Neuron (in vitro differentiated cells): ENCODE data around the gene GPR26.

Experiments
- H2AFZ ChIP-seq: one replicate; pipeline ENCODE4 v1.6.1; 2013; ENCODE audit warnings: low read depth, mild to moderate bottlenecking, inconsistent platforms, low read length, moderate library complexity
- H3K27me3 ChIP-seq: one replicate; pipeline ENCODE4 v1.6.1; 2013; ENCODE audit warnings: low read length; ENCODE audit not compliant: insufficient read depth
- H3K36me3 ChIP-seq: one replicate; pipeline ENCODE4 v1.6.1; 2013; ENCODE audit warnings: low read length; ENCODE audit not compliant: insufficient read depth
- H3K4me1 ChIP-seq: one replicate; pipeline ENCODE4 v1.6.1; 2013; ENCODE audit warnings: low read length; ENCODE audit not compliant: insufficient read depth
- H3K4me3 ChIP-seq: 2 replicates; pipeline ENCODE4 v1.5.1; 2013; ENCODE audit warnings: mild to moderate bottlenecking, low read length, moderate library complexity
- H3K9me3 ChIP-seq: one replicate; pipeline ENCODE4 v1.6.1; 2013; ENCODE audit warnings: low read length

The GPR26 gene, protein sequence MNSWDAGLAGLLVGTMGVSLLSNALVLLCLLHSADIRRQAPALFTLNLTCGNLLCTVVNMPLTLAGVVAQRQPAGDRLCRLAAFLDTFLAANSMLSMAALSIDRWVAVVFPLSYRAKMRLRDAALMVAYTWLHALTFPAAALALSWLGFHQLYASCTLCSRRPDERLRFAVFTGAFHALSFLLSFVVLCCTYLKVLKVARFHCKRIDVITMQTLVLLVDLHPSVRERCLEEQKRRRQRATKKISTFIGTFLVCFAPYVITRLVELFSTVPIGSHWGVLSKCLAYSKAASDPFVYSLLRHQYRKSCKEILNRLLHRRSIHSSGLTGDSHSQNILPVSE

DNA sequence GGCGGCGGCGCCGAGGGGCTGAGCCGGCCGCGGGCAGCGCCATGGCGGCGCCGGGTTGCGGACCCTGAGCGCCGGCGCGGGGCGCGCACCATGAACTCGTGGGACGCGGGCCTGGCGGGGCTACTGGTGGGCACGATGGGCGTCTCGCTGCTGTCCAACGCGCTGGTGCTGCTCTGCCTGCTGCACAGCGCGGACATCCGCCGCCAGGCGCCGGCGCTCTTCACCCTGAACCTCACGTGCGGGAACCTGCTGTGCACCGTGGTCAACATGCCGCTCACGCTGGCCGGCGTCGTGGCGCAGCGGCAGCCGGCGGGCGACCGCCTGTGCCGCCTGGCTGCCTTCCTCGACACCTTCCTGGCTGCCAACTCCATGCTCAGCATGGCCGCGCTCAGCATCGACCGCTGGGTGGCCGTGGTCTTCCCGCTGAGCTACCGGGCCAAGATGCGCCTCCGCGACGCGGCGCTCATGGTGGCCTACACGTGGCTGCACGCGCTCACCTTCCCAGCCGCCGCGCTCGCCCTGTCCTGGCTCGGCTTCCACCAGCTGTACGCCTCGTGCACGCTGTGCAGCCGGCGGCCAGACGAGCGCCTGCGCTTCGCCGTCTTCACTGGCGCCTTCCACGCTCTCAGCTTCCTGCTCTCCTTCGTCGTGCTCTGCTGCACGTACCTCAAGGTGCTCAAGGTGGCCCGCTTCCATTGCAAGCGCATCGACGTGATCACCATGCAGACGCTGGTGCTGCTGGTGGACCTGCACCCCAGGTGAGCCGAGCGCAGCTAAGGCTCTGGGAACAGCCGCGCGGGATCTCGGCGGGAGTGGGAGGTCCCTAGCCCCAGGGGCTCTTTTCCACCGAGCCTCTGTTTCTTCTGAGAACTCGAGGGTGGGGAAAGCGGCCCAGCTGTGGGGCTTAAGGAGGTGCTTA lies at the start of gene GPR26:
Gene GPR26, plus strand, starts transcription at position 38 of the 919 bp plus-strand sequence. Its CDS starts 53 bp downstream, at position 91.
- Histone ChIP-seq H3K4me3 (no peak within 1 kb of the TSS), H3K9me3 (no peaks in the 10 kb centered on the region), H3K36me3 (no peaks in the 10 kb centered on the region), H2AFZ (no peak within 1 kb of the TSS), H3K4me1 (no peaks in the 10 kb centered on the region), H3K27me3 (peaks cover 57% of the 10 kb centered on the region)

- Histone ChIP-seq H3K4me3 (no peak overlapping the region), H2AFZ (no peak overlapping the region), H3K36me3 (no peaks in the 10 kb centered on the region), H3K4me1 (no peaks in the 10 kb centered on the region), H3K27me3 (no peaks in the 10 kb centered on the region), H3K9me3 (no peaks in the 10 kb centered on the region)
Measured at GRCh38 chr10:123618224-123618623, 47.9 kb upstream of the GPR26 start.

DNA sequence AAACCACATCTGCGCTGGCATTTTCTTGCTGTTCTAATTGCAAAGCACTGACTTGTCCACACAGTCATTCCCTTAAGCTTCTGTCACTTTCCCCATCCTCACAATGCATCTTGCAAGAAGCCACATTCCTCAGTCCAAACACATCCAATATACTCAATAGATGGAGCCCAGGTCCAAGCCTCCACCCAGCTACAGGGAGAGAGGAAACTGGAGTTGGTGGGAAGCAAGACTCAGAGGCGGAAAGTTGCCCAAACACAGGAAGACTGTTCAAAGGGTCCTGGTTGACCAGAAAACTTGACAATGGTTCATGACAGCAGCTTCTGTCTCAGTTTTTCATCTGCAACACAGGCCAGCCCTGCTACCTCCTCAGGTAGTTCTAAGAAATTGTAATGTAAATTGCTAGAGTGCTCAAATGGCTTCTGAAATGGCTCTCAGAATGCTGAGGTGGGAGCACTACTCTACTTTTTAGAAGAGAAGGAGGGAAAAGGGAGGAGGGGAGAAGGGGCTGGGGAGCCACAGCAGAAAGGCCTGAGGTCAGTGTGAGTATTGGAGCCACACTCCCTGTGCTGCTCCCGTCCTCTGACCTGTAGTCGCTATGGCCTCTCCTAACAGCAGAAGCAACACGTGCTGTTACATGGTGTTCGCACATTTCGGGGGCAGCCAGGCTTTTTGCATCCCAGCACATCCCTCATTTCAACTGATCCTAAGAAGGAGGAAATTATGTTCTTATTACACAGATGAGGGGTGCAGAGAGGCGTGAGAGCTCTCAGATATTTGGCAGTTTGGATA lies 46.9 kb upstream of the GPR26 start:
- Histone ChIP-seq H3K4me1 (no peaks in the 10 kb centered on the region), H3K9me3 (no peaks in the 10 kb centered on the region), H3K36me3 (no peaks in the 10 kb centered on the region), H3K4me3 (no peak overlapping the region), H3K27me3 (no peaks in the 10 kb centered on the region), H2AFZ (no peak overlapping the region)

- H2AFZ ChIP-seq, result no peak overlapping the region
- no peaks in the 10 kb centered on the region for H3K36me3 ChIP-seq
- H3K4me1 ChIP-seq, result no peaks in the 10 kb centered on the region
- H3K9me3 ChIP-seq, result no peaks in the 10 kb centered on the region
- no peaks in the 10 kb centered on the region for H3K27me3 ChIP-seq
- no peak overlapping the region for H3K4me3 ChIP-seq
Measured at GRCh38 chr10:123620621-123621020, 45.5 kb upstream of the GPR26 start.

- Histone ChIP-seq H3K36me3 (no peaks in the 10 kb centered on the region), H3K27me3 (no peaks in the 10 kb centered on the region), H2AFZ (no peak overlapping the region), H3K9me3 (no peaks in the 10 kb centered on the region), H3K4me3 (no peak overlapping the region), H3K4me1 (no peaks in the 10 kb centered on the region)
Measured at GRCh38 chr10:123621492-123621891, 44.7 kb upstream of the GPR26 start.

DNA sequence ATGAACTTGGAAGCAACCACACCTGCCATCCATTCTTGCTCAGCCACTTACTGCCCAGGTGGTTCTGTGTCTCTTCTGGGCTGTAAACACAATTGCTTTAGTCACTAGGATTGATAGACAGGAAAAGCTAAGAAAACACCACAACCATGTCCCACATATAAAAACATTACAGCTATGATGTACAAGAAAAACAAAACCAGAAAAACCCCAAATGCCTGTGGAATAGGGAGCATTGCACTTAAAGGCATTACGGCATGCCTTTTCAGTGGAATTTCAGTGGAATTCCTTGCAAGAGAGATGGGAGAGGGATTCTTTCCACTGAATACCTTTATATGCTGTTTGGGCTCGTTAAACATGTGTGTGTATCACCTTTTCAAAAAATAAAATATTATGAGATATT lies 44.2 kb upstream of the GPR26 start:
- H3K9me3 ChIP-seq, result no peaks in the 10 kb centered on the region
- no peak overlapping the region for H3K4me3 ChIP-seq
- H3K4me1 ChIP-seq, result no peaks in the 10 kb centered on the region
- H3K36me3 ChIP-seq, result no peaks in the 10 kb centered on the region
- H2AFZ ChIP-seq, result no peak overlapping the region
- no peaks in the 10 kb centered on the region for H3K27me3 ChIP-seq

DNA sequence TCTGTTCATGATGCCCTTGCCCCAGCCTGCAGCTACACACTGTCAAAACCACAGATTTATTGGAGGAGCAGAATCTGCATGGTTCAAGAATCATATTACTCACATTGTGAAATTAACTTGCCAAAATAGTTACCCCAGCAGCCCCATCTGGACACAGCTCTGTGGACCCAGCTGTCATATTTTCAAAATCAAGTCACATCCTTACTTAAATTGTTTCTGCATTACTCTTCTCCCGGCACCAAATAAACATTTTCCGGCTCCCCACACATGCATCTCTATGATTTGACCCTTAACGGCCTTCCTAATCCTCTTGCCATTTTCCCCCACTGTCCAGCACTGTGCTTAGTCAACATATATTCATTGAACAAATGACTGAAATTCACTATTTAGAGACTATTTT lies 43.8 kb upstream of the GPR26 start:
- no peaks in the 10 kb centered on the region for H3K27me3 ChIP-seq
- no peak overlapping the region for H2AFZ ChIP-seq
- no peaks in the 10 kb centered on the region for H3K4me1 ChIP-seq
- H3K9me3 ChIP-seq, result no peaks in the 10 kb centered on the region
- H3K36me3 ChIP-seq, result no peaks in the 10 kb centered on the region
- no peak overlapping the region for H3K4me3 ChIP-seq

DNA sequence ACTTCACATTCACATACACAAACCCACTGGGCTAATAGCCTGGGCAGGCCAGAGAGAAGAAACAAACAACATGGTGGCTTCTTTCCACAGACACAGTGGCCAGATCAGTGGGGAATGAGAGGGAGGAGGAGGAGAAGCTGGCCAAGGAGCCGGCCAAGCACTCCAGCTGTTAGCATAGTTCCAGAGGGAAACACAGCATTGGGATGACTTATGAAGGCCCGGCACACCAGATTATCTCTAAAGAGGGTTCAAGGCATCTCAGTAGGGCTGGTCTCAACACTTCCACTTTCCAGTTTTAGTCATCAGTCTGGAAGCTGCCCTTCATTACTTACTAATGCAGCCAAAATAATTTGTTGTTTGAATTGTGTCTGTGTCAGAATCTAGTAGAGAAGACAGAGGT lies 42.1 kb upstream of the GPR26 start:
- Histone ChIP-seq H2AFZ (no peak overlapping the region), H3K4me3 (no peak overlapping the region), H3K9me3 (no peaks in the 10 kb centered on the region), H3K4me1 (no peaks in the 10 kb centered on the region), H3K27me3 (no peaks in the 10 kb centered on the region), H3K36me3 (no peaks in the 10 kb centered on the region)

GRCh38 chr10:123633106-123633505 lies 33.0 kb upstream of the GPR26 start:
- no peaks in the 10 kb centered on the region for H3K4me1 ChIP-seq
- H3K36me3 ChIP-seq, result no peaks in the 10 kb centered on the region
- no peak overlapping the region for H2AFZ ChIP-seq
- H3K27me3 ChIP-seq, result no peaks in the 10 kb centered on the region
- H3K9me3 ChIP-seq, result no peaks in the 10 kb centered on the region
- H3K4me3 ChIP-seq, result no peak overlapping the region

DNA sequence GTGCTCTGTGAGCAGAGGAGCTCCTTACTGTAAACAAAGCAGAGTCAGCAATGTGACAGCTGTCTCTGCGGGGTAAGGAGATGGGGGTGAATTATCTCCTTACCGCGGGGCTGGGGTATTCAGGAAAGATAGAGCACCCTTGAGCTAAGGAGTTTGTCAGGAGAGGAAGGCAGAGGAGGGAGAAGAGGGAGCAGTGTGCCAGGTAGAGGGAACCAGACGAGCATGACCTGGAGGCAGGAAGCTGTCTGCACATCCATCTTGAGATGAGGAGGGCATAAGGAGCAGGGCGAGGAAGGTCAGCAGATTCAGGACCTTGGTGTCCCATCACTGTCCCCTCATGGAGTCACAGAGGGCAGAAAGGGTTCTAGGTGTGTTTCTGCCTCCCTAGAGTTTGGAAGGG lies 32.5 kb upstream of the GPR26 start:
- Histone ChIP-seq H3K36me3 (no peaks in the 10 kb centered on the region), H3K27me3 (no peaks in the 10 kb centered on the region), H2AFZ (no peak overlapping the region), H3K9me3 (no peaks in the 10 kb centered on the region), H3K4me1 (no peaks in the 10 kb centered on the region), H3K4me3 (no peak overlapping the region)

DNA sequence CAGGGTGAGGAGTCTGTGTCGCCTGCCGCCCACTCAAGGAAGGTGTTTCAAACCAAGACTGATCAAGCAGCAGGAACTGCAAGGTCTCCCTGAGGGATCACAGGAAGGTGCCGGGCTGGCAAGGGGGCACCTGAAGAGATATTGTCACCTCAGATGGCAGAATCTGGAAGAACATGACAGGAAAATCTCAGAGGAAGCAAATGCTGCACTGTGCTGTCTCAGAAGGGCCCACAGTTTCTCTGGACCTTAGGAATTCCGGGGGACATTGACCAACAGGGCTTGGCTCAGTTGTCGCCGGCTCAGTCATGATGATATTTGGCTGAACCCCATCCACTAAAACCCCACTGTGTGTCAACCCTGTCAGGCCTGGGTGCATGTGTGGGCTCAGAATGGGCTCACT lies 31.9 kb upstream of the GPR26 start:
- H3K36me3 ChIP-seq, result no peaks in the 10 kb centered on the region
- H3K27me3 ChIP-seq, result no peaks in the 10 kb centered on the region
- no peak overlapping the region for H2AFZ ChIP-seq
- no peak overlapping the region for H3K4me3 ChIP-seq
- no peaks in the 10 kb centered on the region for H3K4me1 ChIP-seq
- H3K9me3 ChIP-seq, result no peaks in the 10 kb centered on the region

GRCh38 chr10:123635131-123635530 lies 31.0 kb upstream of the GPR26 start:
- no peaks in the 10 kb centered on the region for H3K9me3 ChIP-seq
- no peaks in the 10 kb centered on the region for H3K27me3 ChIP-seq
- no peak overlapping the region for H3K4me3 ChIP-seq
- no peaks in the 10 kb centered on the region for H3K4me1 ChIP-seq
- no peak overlapping the region for H2AFZ ChIP-seq
- H3K36me3 ChIP-seq, result no peaks in the 10 kb centered on the region

DNA sequence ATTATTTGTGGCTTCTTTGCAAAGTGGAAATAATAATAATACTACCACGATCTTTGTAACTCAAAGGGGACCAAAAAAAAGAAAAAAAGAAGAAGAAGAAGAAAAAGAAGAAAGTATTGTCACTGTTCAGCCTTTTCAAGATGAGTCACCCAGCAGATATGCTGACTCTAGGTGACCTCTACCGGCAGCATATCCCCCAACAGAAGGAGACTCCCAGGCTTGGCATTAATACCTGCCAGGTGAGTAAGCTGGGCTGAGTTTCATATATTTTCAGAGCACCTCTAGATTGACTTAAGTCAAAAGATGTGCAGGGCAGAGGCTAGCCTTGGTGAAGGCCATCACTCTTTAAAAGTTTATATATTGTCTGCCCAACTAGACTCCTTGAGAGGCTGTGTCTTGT lies 30.4 kb upstream of the GPR26 start:
- Histone ChIP-seq H3K4me1 (no peaks in the 10 kb centered on the region), H3K9me3 (no peaks in the 10 kb centered on the region), H3K36me3 (no peaks in the 10 kb centered on the region), H3K27me3 (no peaks in the 10 kb centered on the region), H2AFZ (no peak overlapping the region), H3K4me3 (no peak overlapping the region)
